K562 (cell line): ENCODE measurements around the gene HMOX1. TPM values are rescaled to one million over a fixed set of nuclear protein-coding genes. Genes with fewer than 3 reads are reported as not detected.

ENCODE experiments used
- ATAC-seq: fragments of 200-7000 bp; cut with Tn5 transposase; 3 replicates; pipeline ENCODE4 v1.9.1; 2020; ENCODE audit warnings: moderate library complexity
- BruUV-seq: library from RNA; stranded (reverse); fragments of 400-500 nt; replicated peaks from 2 replicates; lab custom pipeline; 2021; lab: Mats Ljungman, UMichigan
- CTCF ChIA-PET: fragments of 300-600 bp; formaldehyde crosslinking; extraction: SDS; loops from one replicate; lab custom pipeline; 2021; ENCODE audit warnings: low intra/inter-chr PET ratio; lab: Yijun Ruan, JAX
- POLR2A ChIA-PET: fragments of 300-600, 350-650 bp; sonication (Branson Sonifier 250); formaldehyde crosslinking; extraction: SDS; loops from one replicate; lab custom pipeline; 2021; ENCODE audit warnings: antibody characterized with exemption, inconsistent platforms; lab: Yijun Ruan, JAX
- DNase-seq, 4 experiments: peaks; one replicate each; pipeline versions ENCODE4 v3.0.0 to v3.0.0-alpha.2; 2011 to 2018; ENCODE audit warnings: low spot score in 3 of 4, mixed read lengths in 3 of 4; ENCODE audit errors: extremely low read depth in 1 of 4
- FAIRE-seq: peaks from 2 replicates; lab custom pipeline; 2011; peaks lifted over from hg19 to GRCh38; lab: Jason Lieb, UNC
- H2AFZ ChIP-seq: 2 replicates; pipeline ENCODE4 v1.6.0; 2011; ENCODE audit warnings: low read depth, low read length, control low read depth, inconsistent platforms
- H3K27ac ChIP-seq: fragments of 200-600 bp; 3 replicates; pipeline ENCODE4 v1.8.0; 2011; ENCODE audit warnings: low read depth, mild to moderate bottlenecking, control low read depth, inconsistent platforms, low read length, moderate library complexity, mixed read lengths; ENCODE audit errors: extremely low read depth
- H3K27me3 ChIP-seq, 2 experiments: fragments of 300-600 bp in 1 of 2; 2 replicates in 1 of 2; 3 replicates in 1 of 2; pipeline versions ENCODE4 v1.6.0 to v1.8.0; 2011; ENCODE audit warnings: inconsistent platforms in 2 of 2, low read length in 2 of 2, mild to moderate bottlenecking in 1 of 2, mixed read lengths in 1 of 2, moderate library complexity in 1 of 2; ENCODE audit not compliant: control insufficient read depth in 2 of 2, insufficient read depth in 2 of 2
- H3K36me3 ChIP-seq: fragments of 300-600 bp; 3 replicates; pipeline ENCODE4 v1.8.0; 2011; ENCODE audit warnings: mild to moderate bottlenecking, low read length, inconsistent platforms; ENCODE audit not compliant: control insufficient read depth, insufficient read depth
- H3K4me1 ChIP-seq, 2 experiments: fragments of 200-600 bp in 1 of 2; replicated peaks in 1 of 2; 2 replicates in 1 of 2; 3 replicates in 1 of 2; pipeline versions ENCODE4 v1.5.1 to v1.8.0; 2011; ENCODE audit warnings: inconsistent platforms in 2 of 2, low read length in 2 of 2, mild to moderate bottlenecking in 1 of 2, mixed read lengths in 1 of 2, moderate library complexity in 1 of 2; ENCODE audit not compliant: control insufficient read depth in 2 of 2, insufficient read depth in 2 of 2
- H3K4me2 ChIP-seq: 2 replicates; pipeline ENCODE4 v1.6.1; 2011; ENCODE audit warnings: low read length, control low read depth, inconsistent platforms, mixed read lengths; ENCODE audit not compliant: insufficient read depth
- H3K4me3 ChIP-seq: fragments of 200-600 bp; sonication (generic), shearing (Covaris generic); 2 replicates; pipeline ENCODE4 v1.5.1; 2016; ENCODE audit warnings: control low read depth, inconsistent platforms
- H3K79me2 ChIP-seq: fragments of 200-600 bp; 3 replicates; pipeline ENCODE4 v1.8.0; 2011; ENCODE audit warnings: low read length, inconsistent platforms; ENCODE audit not compliant: control insufficient read depth, insufficient read depth
- H3K9ac ChIP-seq, 2 experiments: 2 replicates each; pipeline versions ENCODE4 v1.6.0 to v1.6.1; 2011; ENCODE audit warnings: low read depth in 2 of 2, low read length in 2 of 2, control low read depth in 1 of 2, inconsistent platforms in 1 of 2, mild to moderate bottlenecking in 1 of 2, mixed read lengths in 1 of 2; ENCODE audit not compliant: insufficient read depth in 1 of 2
- H3K9me1 ChIP-seq: one replicate; pipeline ENCODE4 v1.6.0; 2011; ENCODE audit warnings: inconsistent platforms, mild to moderate bottlenecking, low read length, moderate library complexity; ENCODE audit not compliant: control insufficient read depth, insufficient read depth
- H3K9me3 ChIP-seq: replicated peaks from 2 replicates; pipeline ENCODE4 v1.5.1; 2011; ENCODE audit warnings: low read depth, low read length, inconsistent platforms; ENCODE audit not compliant: control insufficient read depth, insufficient read depth
- H4K20me1 ChIP-seq: replicated peaks from 2 replicates; pipeline ENCODE4 v1.6.1; 2011; ENCODE audit warnings: low read length, inconsistent platforms, mixed read lengths; ENCODE audit not compliant: control insufficient read depth, insufficient read depth
- ATF7 ChIP-seq: fragments of 450-650 bp; IDR thresholded peaks from 2 replicates; pipeline ENCODE4 v1.7.1; 2014; ENCODE audit warnings: mild to moderate bottlenecking, moderate library complexity
- CHD2 ChIP-seq: IDR thresholded peaks from 2 replicates; pipeline ENCODE4 v1.6.1; 2011; ENCODE audit warnings: low read depth, low read length
- CTCFL ChIP-seq: IDR thresholded peaks from 2 replicates; pipeline ENCODE4 v1.6.1; 2011; ENCODE audit warnings: borderline replicate concordance, low read depth, mild to moderate bottlenecking, moderate library complexity, low read length; ENCODE audit not compliant: insufficient read depth, poor library complexity, severe bottlenecking
- HES1 ChIP-seq: fragments of 450-650 bp; IDR thresholded peaks from 2 replicates; pipeline ENCODE4 v1.6.1; 2016; ENCODE audit warnings: low read depth, mild to moderate bottlenecking, moderate library complexity
- HINFP ChIP-seq: fragments of 450-650 bp; conservative IDR thresholded peaks from 2 replicates; pipeline ENCODE4 v1.6.1; 2016; ENCODE audit warnings: missing genetic modification characterization, low read depth, mild to moderate bottlenecking, control low read depth, missing compliant biosample characterization
- KLF6 ChIP-seq: fragments of 250-450 bp; sonication (Bioruptor Pico); IDR thresholded peaks from 2 replicates; pipeline ENCODE4 v1.4.0; 2020; ENCODE audit warnings: mild to moderate bottlenecking, moderate library complexity, borderline replicate concordance
- MAX ChIP-seq: sonication (generic); formaldehyde crosslinking; IDR thresholded peaks from 2 replicates; pipeline ENCODE4 v1.9.0; 2022; ENCODE audit warnings: mild to moderate bottlenecking, missing genetic modification reagents
- POLR2G ChIP-seq: fragments of 200-400 bp; formaldehyde crosslinking; IDR thresholded peaks from 2 replicates; pipeline ENCODE4 v1.6.1; 2017; ENCODE audit warnings: low read depth, mild to moderate bottlenecking, antibody characterized with exemption, low read length, moderate library complexity
- RBM14 ChIP-seq: fragments of 200-400 bp; formaldehyde crosslinking; IDR thresholded peaks from 2 replicates; pipeline ENCODE4 v1.6.1; 2018; ENCODE audit warnings: low read depth, mild to moderate bottlenecking, low read length, moderate library complexity, borderline replicate concordance; ENCODE audit not compliant: insufficient read depth
- RBM34 ChIP-seq: fragments of 200-400 bp; formaldehyde crosslinking; IDR thresholded peaks from 2 replicates; pipeline ENCODE4 v1.6.1; 2018; ENCODE audit warnings: low read length, borderline replicate concordance; ENCODE audit not compliant: insufficient read depth
- TARDBP ChIP-seq: fragments of 450-650 bp; IDR thresholded peaks from 2 replicates; pipeline ENCODE4 v1.6.1; 2016
- TFAM ChIP-seq: fragments of 250-450 bp; sonication (Bioruptor Pico); conservative IDR thresholded peaks from 2 replicates; pipeline ENCODE4 v1.5.0; 2021; ENCODE audit warnings: mild to moderate bottlenecking, moderate library complexity
- TRIM24 ChIP-seq, 2 experiments: fragments of 450-650 bp; IDR thresholded peaks; 2 replicates each; pipeline ENCODE4 v1.6.1; 2016
- U2AF1 ChIP-seq: fragments of 200-400 bp; formaldehyde crosslinking; optimal IDR thresholded peaks from 2 replicates; pipeline ENCODE3; 2017; ENCODE audit warnings: mild to moderate bottlenecking, low read depth, low read length, moderate library complexity
- ZC3H4 ChIP-seq: sonication (generic); formaldehyde crosslinking; IDR thresholded peaks from 2 replicates; pipeline ENCODE4 v1.9.0; 2021; ENCODE audit warnings: missing genetic modification reagents, borderline replicate concordance
- ZKSCAN1 ChIP-seq: fragments of 150-350 bp; IDR thresholded peaks from 2 replicates; pipeline ENCODE4 v1.6.1; 2016; ENCODE audit warnings: low read depth, low read length
- whole genome bisulfite sequencing: fragments of 100-300 bp; shearing (Covaris generic); methylation state at CpG from one replicate; pipeline ENCODE4 v1.1.6; 2016; ENCODE audit warnings: low coverage, mixed read lengths; ENCODE audit not compliant: insufficient coverage; ENCODE audit errors: missing lambda C conversion rate; 5-methylcytosine and 5-hydroxymethylcytosine counted together
- in situ Hi-C: fragments of 300-500 bp; cut with MboI; formaldehyde crosslinking; loops from 4 replicates; pipeline ENCODE4 v1.15.0; 2018; ENCODE audit warnings: inconsistent platforms, mixed read lengths
- intact Hi-C: fragments of 100-400 bp; cut with micrococcal nuclease; formaldehyde crosslinking; loops from 2 replicates; pipeline ENCODE4 v1.14.2; 2022
- polyA plus RNA-seq, 8 experiments: library from polyadenylated mRNA; depleted of rRNA in 4 of 8; stranded (reverse) in 5 of 8; unstranded in 3 of 8; fragments of >200 nt; fragmentation: Nextera tagmentation in 2 of 8; fragmentation: Illumina TruSeq in 1 of 8; extraction: Ambion mirVana in 2 of 8; extraction: Trizol in 1 of 8; gene quantifications; 2 replicates each; pipeline versions ENCODE4 v1.2.1 to v1.2.3, GENCODE V29; 2011 to 2014; ENCODE audit warnings: inconsistent platforms in 1 of 8, missing spikeins in 1 of 8
- total RNA-seq, 7 experiments: library from RNA; depleted of rRNA in 6 of 7; stranded (reverse); fragments of >200 nt in 6 of 7; fragmentation: Illumina TruSeq in 2 of 7; extraction: Trizol in 2 of 7; gene quantifications; 2 replicates each; pipeline versions ENCODE4 v1.2.1 to v1.2.3, GENCODE V29; 2011 to 2021; ENCODE audit warnings: low replicate concordance in 1 of 7

Gene HMOX1
- total and polyA plus RNA-seq, 9 of the 15 experiments (the other 6 are each of a cell fraction or from before 2014, with no cell fraction given), result not detected

- peak; percentile 96 for FAIRE-seq
- Histone ChIP-seq H3K27ac (no peak overlapping the region), H3K27me3 (no peaks in the 10 kb centered on the region), H3K4me2 (peak overlapping the region; percentile 76), H3K9ac (peak overlapping the region; percentile 45 to 86; a peak in 3 of 4 replicates), H3K9me1 (no peaks in the 10 kb centered on the region), H3K4me3 (peak overlapping the region; percentile 45), H4K20me1 (no peaks in the 10 kb centered on the region), H2AFZ (peak overlapping the region; percentile 82), H3K36me3 (no peaks in the 10 kb centered on the region), H3K4me1 (peaks cover 5 to 23% of the 10 kb centered on the region in 2 experiments; a peak in 4 of 5 replicates), H3K9me3 (no peaks in the 10 kb centered on the region), H3K79me2 (no peaks in the 10 kb centered on the region)
- BruUV-seq, result no TSS peak
- POLR2A ChIA-PET, result interaction anchor here (0.6 to 1.3 kb wide), 3 partner anchors 10 to 83 kb away, joined by 3 to 4 read pairs (median 3); no protein-coding TSS in a partner anchor
- 6% methylated on average over 17 of the region's 47 CpGs for WGBS
- peak; percentile 99 for ATAC-seq
- CTCF ChIA-PET, result interaction anchor here (0.6 to 2.6 kb wide), 5 partner anchors 79 to 1911 kb away, joined by 3 to 22 read pairs (median 5); no protein-coding TSS in a partner anchor
- intact Hi-C loops, result loop anchor here (1.0 to 10.0 kb wide), 5 partner anchors 54 to 771 kb away; partner anchors contain the start of gene MCM5
- in situ Hi-C loops, result loop anchor here (5.0 to 10.0 kb wide), 2 partner anchors 231 to 774 kb away; no protein-coding TSS in a partner anchor
- peak; percentile 87 to 94 (median 92) for DNase-seq
- TF ChIP-seq RBM34 (no peak), ZKSCAN1 (0 out of 2 replicates have a peak, but pooled peaks have one; percentile 28), TFAM (CRISPR knock-in tag) (no peak), ATF7 (peak; percentile 39; the same call in 1 of the 2 replicates), CTCFL (no peak), TARDBP (peak; percentile 83; the same call in 1 of the 2 replicates), HES1 (no peak), MAX (CRISPR knock-in tag) (no peak), TRIM24 (IDR thresholded peaks at IDR 0.05) (no peak), HINFP (tag) (no peak), RBM14 (no peak), U2AF1 (no peak), CHD2 (no peak), POLR2G (peak; percentile 65), ZC3H4 (no peak), KLF6 (CRISPR knock-in tag) (peak; percentile 19; the same call in 1 of the 2 replicates)
These were observed 30.1 kb upstream of the HMOX1 start for GRCh38 chr22:35350539-35351503.
